Upper lobe of left lung (tissue), 4 donors: Measurements from ENCODE around the gene NPAS4.

Experiments used
- CTCF ChIP-seq, 6 experiments: fragments of 450-650 bp in 4 of 6; fragments of 200-600 bp in 2 of 6; sonication (generic) in 2 of 6; IDR thresholded peaks; one replicate each; pipeline ENCODE4 v1.5.1; 2016 to 2019; ENCODE audit warnings: antibody characterized with exemption in 6 of 6
- POLR2A ChIP-seq, 4 donors: fragments of 450-650 bp; IDR thresholded peaks; one replicate each; pipeline ENCODE4 v1.5.1; 2016 to 2017; ENCODE audit warnings: antibody characterized with exemption in 4 of 4, mild to moderate bottlenecking in 2 of 4

- TF ChIP-seq CTCF (IDR thresholded peaks at IDR 0.05) (no peak), POLR2A (IDR thresholded peaks at IDR 0.05) (no peak)
Measured at GRCh38 chr11:66373265-66373664, 47.6 kb upstream of the NPAS4 start.
